ENCODE data around the gene PIEZO2.

Gene PIEZO2

DNA sequence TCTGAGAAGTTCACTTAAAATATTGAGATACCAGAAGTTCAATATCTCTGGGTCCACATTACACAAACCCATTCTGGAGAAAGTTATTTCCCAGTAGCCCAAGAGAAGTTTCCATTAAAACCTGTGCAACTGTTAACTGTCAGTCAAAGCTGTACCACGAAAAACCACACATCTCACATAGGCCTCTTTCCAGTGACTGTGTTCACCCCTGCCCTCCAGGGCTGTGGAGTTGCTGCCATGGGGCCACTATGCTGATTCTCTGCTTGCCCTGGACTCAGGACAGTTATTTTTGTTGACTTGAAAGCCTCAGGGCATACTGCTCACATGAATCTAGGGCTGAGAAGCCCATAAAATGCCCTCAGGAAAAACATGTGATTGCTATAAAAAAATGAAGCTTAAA, 153.8 kb downstream of the PIEZO2 start:
- no peaks in the 10 kb centered on the region for H3K4me1 ChIP-seq (ENCODE audit: control insufficient read depth, insufficient read depth, low read length)
- ChIA-PET POLR2A (no interaction called here), CTCF (no interaction called here)
- no peak overlapping the region for H3K27ac ChIP-seq (ENCODE audit: extremely low read depth, low read depth, low read length)
- no peak overlapping the region for H3K4me3 ChIP-seq (ENCODE audit: low read depth, low read length)
- TF ChIP-seq ZNF112 (tag by site-specific recombination; IDR thresholded peaks at IDR 0.05) (no peak), CTCF (tag by site-specific recombination; IDR thresholded peaks at IDR 0.05) (no peak), PRDM1 (tag by site-specific recombination; IDR thresholded peaks at IDR 0.05) (no peak), YY2 (tag by site-specific recombination; IDR thresholded peaks at IDR 0.05) (no peak), ZNF513 (tag by site-specific recombination; IDR thresholded peaks at IDR 0.05) (no peak)
- H3K9me3 ChIP-seq (ENCODE audit: control insufficient read depth, insufficient read depth, low read depth, low read length), result peaks cover 3% of the 10 kb centered on the region; the same call in 1 of the 2 replicates
- H3K36me3 ChIP-seq (ENCODE audit: control insufficient read depth in 2 of 2, insufficient read depth in 1 of 2, low read length in 2 of 2), result no peaks in the 10 kb centered on the region

- Histone ChIP-seq H3K4me3 (ENCODE audit: low read depth, low read length) (no peak overlapping the region), H3K4me1 (ENCODE audit: control insufficient read depth, insufficient read depth, low read length) (no peaks in the 10 kb centered on the region), H3K27ac (ENCODE audit: extremely low read depth, low read depth, low read length) (no peak overlapping the region), H3K36me3 (ENCODE audit: control insufficient read depth in 2 of 2, insufficient read depth in 1 of 2, low read length in 2 of 2) (no peaks in the 10 kb centered on the region), H3K9me3 (ENCODE audit: control insufficient read depth, insufficient read depth, low read depth, low read length) (no peaks in the 10 kb centered on the region; the same call in 1 of the 2 replicates)
- no peak for TF ChIP-seq ZNF529 (tag by site-specific recombination; IDR thresholded peaks at IDR 0.05; ENCODE audit: insufficient replicate concordance)
- TF ChIP-seq KLF7 (tag by site-specific recombination; IDR thresholded peaks at IDR 0.05; ENCODE audit: borderline replicate concordance), result no peak
- no peak for TF ChIP-seq GFI1B (tag by site-specific recombination; IDR thresholded peaks at IDR 0.05)
- no peak for TF ChIP-seq HIC1 (tag by site-specific recombination; IDR thresholded peaks at IDR 0.05)
- TF ChIP-seq SP3 (tag by site-specific recombination; IDR thresholded peaks at IDR 0.05), result no peak
- TF ChIP-seq, protein P1, sequence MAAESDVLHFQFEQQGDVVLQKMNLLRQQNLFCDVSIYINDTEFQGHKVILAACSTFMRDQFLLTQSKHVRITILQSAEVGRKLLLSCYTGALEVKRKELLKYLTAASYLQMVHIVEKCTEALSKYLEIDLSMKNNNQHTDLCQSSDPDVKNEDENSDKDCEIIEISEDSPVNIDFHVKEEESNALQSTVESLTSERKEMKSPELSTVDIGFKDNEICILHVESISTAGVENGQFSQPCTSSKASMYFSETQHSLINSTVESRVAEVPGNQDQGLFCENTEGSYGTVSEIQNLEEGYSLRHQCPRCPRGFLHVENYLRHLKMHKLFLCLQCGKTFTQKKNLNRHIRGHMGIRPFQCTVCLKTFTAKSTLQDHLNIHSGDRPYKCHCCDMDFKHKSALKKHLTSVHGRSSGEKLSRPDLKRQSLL (tag by site-specific recombination; IDR thresholded peaks at IDR 0.05), result no peak
- TF ChIP-seq ZNF560 (tag by site-specific recombination; IDR thresholded peaks at IDR 0.05; ENCODE audit: borderline replicate concordance), result no peak
- CTCF ChIA-PET, result interaction anchor here (0.6 kb wide), 2 partner anchors 186 to 842 kb away, joined by 3 to 4 read pairs; no protein-coding TSS in a partner anchor
- POLR2A ChIA-PET, result no interaction called here
These were observed 159.9 kb downstream of the PIEZO2 start for GRCh38 chr18:10989486-10989885.

GRCh38 chr18:10985689-10986088, 163.7 kb downstream of the PIEZO2 start:
- no peak for TF ChIP-seq ZNF785 (tag by site-specific recombination; IDR thresholded peaks at IDR 0.05)
- TF ChIP-seq ZNF473 (tag by site-specific recombination; IDR thresholded peaks at IDR 0.05), result no peak
- no peak for TF ChIP-seq ZNF37A (tag by site-specific recombination; IDR thresholded peaks at IDR 0.05)
- no peak for TF ChIP-seq ZNF76 (tag by site-specific recombination; IDR thresholded peaks at IDR 0.05; ENCODE audit: borderline replicate concordance, low read depth)
- no peak for TF ChIP-seq ZNF202 (tag by site-specific recombination; IDR thresholded peaks at IDR 0.05; ENCODE audit: borderline replicate concordance)
- no peak for TF ChIP-seq BCL11A (tag by site-specific recombination; IDR thresholded peaks at IDR 0.05; ENCODE audit: low read depth)
- no peak for TF ChIP-seq ZNF133 (tag by site-specific recombination; IDR thresholded peaks at IDR 0.05)
- no peak for TF ChIP-seq ZNF701 (tag by site-specific recombination; IDR thresholded peaks at IDR 0.05)
- no peak for TF ChIP-seq ZNF157 (tag by site-specific recombination; IDR thresholded peaks at IDR 0.05)
- H3K4me3 ChIP-seq (ENCODE audit: low read depth, low read length), result no peak overlapping the region
- no peaks in the 10 kb centered on the region for H3K36me3 ChIP-seq (ENCODE audit: control insufficient read depth in 2 of 2, insufficient read depth in 1 of 2, low read length in 2 of 2)
- no peak overlapping the region for H3K27ac ChIP-seq (ENCODE audit: extremely low read depth, low read depth, low read length)
- no peaks in the 10 kb centered on the region for H3K4me1 ChIP-seq (ENCODE audit: control insufficient read depth, insufficient read depth, low read length)
- ChIA-PET POLR2A (no interaction called here), CTCF (no interaction called here)
- H3K9me3 ChIP-seq (ENCODE audit: control insufficient read depth, insufficient read depth, low read depth, low read length), result no peaks in the 10 kb centered on the region; the same call in 1 of the 2 replicates
